Mesothelial cell of epicardium (in vitro differentiated cells): Measurements from ENCODE around the gene ATP8A1. TPM values are rescaled to one million over a fixed set of nuclear protein-coding genes. Genes with fewer than 3 reads are reported as not detected.

Source experiments
- DNase-seq, 2 experiments: peaks; one replicate each; pipeline ENCODE4 v3.0.0; 2021; ENCODE audit warnings: low spot score in 2 of 2; ENCODE audit not compliant: unreplicated experiment in 2 of 2
- H3K27ac Mint-ChIP-seq: 2 replicates; pipeline ENCODE4 v1.8.0; 2021; ENCODE audit warnings: mixed read lengths
- H3K27me3 Mint-ChIP-seq: 2 replicates; pipeline ENCODE4 v1.8.0; 2021; ENCODE audit warnings: low read depth, mixed read lengths
- H3K36me3 Mint-ChIP-seq: 2 replicates; pipeline ENCODE4 v1.8.0; 2021; ENCODE audit warnings: mixed read lengths
- H3K4me1 Mint-ChIP-seq: 2 replicates; pipeline ENCODE4 v1.8.0; 2021; ENCODE audit warnings: mixed read lengths
- H3K4me3 Mint-ChIP-seq: 2 replicates; pipeline ENCODE4 v1.8.0; 2021; ENCODE audit warnings: mild to moderate bottlenecking, moderate library complexity, mixed read lengths
- H3K9me3 Mint-ChIP-seq: 2 replicates; pipeline ENCODE4 v1.8.0; 2021; ENCODE audit warnings: mixed read lengths
- total RNA-seq: library from RNA; stranded (reverse); gene quantifications from 3 replicates; pipeline ENCODE4 v1.2.1, GENCODE V29; 2021
- TF ChIP-seq, protein P1 (sequence below): fragments of 200-600 bp; sonication (generic); IDR thresholded peaks from one replicate; pipeline ENCODE4 v1.5.0; 2021; ENCODE audit warnings: antibody characterized with exemption; ENCODE audit not compliant: unreplicated experiment

Gene ATP8A1
- total RNA-seq, 1 donor from 2014 or later: 15.7 TPM

- no peak for DNase-seq
- no peak overlapping the region for H3K4me3 Mint-ChIP-seq
- H3K27me3 Mint-ChIP-seq: no peaks in the 10 kb centered on the region
- TF ChIP-seq, protein P1, sequence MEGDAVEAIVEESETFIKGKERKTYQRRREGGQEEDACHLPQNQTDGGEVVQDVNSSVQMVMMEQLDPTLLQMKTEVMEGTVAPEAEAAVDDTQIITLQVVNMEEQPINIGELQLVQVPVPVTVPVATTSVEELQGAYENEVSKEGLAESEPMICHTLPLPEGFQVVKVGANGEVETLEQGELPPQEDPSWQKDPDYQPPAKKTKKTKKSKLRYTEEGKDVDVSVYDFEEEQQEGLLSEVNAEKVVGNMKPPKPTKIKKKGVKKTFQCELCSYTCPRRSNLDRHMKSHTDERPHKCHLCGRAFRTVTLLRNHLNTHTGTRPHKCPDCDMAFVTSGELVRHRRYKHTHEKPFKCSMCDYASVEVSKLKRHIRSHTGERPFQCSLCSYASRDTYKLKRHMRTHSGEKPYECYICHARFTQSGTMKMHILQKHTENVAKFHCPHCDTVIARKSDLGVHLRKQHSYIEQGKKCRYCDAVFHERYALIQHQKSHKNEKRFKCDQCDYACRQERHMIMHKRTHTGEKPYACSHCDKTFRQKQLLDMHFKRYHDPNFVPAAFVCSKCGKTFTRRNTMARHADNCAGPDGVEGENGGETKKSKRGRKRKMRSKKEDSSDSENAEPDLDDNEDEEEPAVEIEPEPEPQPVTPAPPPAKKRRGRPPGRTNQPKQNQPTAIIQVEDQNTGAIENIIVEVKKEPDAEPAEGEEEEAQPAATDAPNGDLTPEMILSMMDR: no peak
- no peaks in the 10 kb centered on the region for H3K36me3 Mint-ChIP-seq
- H3K4me1 Mint-ChIP-seq: peaks cover 9% of the 10 kb centered on the region
- H3K9me3 Mint-ChIP-seq: no peaks in the 10 kb centered on the region
- H3K27ac Mint-ChIP-seq: no peak overlapping the region
Measured at GRCh38 chr4:42480717-42481116, 176.2 kb downstream of the ATP8A1 start.

DNA sequence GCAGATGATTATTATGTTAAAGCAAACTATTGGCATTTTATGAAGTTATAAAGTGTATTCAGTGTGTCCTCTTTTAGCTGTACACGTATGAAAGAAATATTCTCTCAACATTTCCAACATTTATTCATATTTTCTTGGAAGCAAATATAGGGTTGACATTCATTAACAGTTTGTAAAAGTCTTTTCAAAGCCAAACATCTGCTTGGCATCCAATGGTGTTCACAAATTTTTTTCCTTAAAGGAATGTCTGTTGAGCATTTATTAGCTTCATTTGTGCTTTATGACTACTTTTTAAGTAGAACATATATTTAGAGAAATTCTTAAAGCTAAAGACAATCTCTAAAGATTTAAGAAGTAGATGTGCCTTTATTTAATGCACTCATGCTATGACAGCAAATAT, 176.6 kb downstream of the ATP8A1 start:
- no peak for DNase-seq
- Mint-ChIP-seq H3K4me1 (peaks cover 9% of the 10 kb centered on the region), H3K27me3 (no peaks in the 10 kb centered on the region), H3K9me3 (no peaks in the 10 kb centered on the region), H3K4me3 (no peak overlapping the region), H3K36me3 (no peaks in the 10 kb centered on the region), H3K27ac (no peak overlapping the region)
- TF ChIP-seq, protein P1: no peak

GRCh38 chr4:42478946-42479345, 178.0 kb downstream of the ATP8A1 start:
- Mint-ChIP-seq H3K4me1 (peaks cover 9% of the 10 kb centered on the region), H3K4me3 (no peak overlapping the region), H3K36me3 (no peaks in the 10 kb centered on the region), H3K27ac (no peak overlapping the region), H3K9me3 (no peaks in the 10 kb centered on the region), H3K27me3 (no peaks in the 10 kb centered on the region)
- no peak for DNase-seq
- TF ChIP-seq, protein P1: no peak

- H3K36me3 Mint-ChIP-seq: no peaks in the 10 kb centered on the region
- H3K4me1 Mint-ChIP-seq: peaks cover 7% of the 10 kb centered on the region
- H3K27me3 Mint-ChIP-seq: no peaks in the 10 kb centered on the region
- DNase-seq: no peak
- TF ChIP-seq, protein P1: no peak
- no peak overlapping the region for H3K27ac Mint-ChIP-seq
- H3K4me3 Mint-ChIP-seq: no peak overlapping the region
- no peaks in the 10 kb centered on the region for H3K9me3 Mint-ChIP-seq
Measured at GRCh38 chr4:42478509-42478908, 178.4 kb downstream of the ATP8A1 start.

DNA sequence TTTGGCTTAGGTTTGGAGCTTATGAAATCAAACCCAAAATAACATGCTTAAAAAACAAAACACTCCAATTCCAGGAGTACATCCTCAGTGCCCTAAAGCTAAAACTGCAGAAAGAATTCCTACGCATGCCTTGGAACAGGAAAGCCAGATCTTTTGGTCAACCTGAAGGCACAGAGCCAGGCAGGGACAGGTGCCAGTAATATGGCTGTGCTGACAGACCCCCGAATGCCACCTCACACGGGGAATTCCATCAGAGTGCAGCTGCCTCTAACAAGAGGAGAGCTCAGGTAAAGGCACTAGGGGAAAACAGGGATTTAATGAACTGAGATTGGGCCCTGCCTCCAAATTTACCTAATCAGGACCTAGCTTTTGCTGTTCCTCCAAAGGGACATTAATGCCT, 182.5 kb downstream of the ATP8A1 start:
- Mint-ChIP-seq H3K9me3 (no peaks in the 10 kb centered on the region), H3K4me3 (no peak overlapping the region), H3K4me1 (no peaks in the 10 kb centered on the region), H3K36me3 (no peaks in the 10 kb centered on the region), H3K27me3 (no peaks in the 10 kb centered on the region), H3K27ac (no peak overlapping the region)
- TF ChIP-seq, protein P1: no peak
- DNase-seq: no peak

- DNase-seq: no peak
- H3K36me3 Mint-ChIP-seq: no peaks in the 10 kb centered on the region
- H3K9me3 Mint-ChIP-seq: no peaks in the 10 kb centered on the region
- no peak overlapping the region for H3K27ac Mint-ChIP-seq
- no peak overlapping the region for H3K4me3 Mint-ChIP-seq
- TF ChIP-seq, protein P1: no peak
- no peaks in the 10 kb centered on the region for H3K27me3 Mint-ChIP-seq
- no peaks in the 10 kb centered on the region for H3K4me1 Mint-ChIP-seq
Measured at GRCh38 chr4:42473071-42473684, 183.7 kb downstream of the ATP8A1 start.
